H1 (cell line): ENCODE data around the gene TMEM18. TPM values are rescaled to one million over a fixed set of nuclear protein-coding genes. Genes with fewer than 3 reads are reported as not detected.

Source experiments
- PHF8 ChIP-seq: fragments of 200-600 bp; sonication (generic); conservative IDR thresholded peaks from 2 replicates; pipeline ENCODE4 v1.7.1; 2012; ENCODE audit warnings: low read depth, mild to moderate bottlenecking, inconsistent platforms, low read length, moderate library complexity
- POLR2A ChIP-seq, 2 experiments: IDR thresholded peaks; 1 replicate in 1 of 2; 2 replicates in 1 of 2; pipeline ENCODE4 v1.6.1; 2011; ENCODE audit warnings: low read depth in 2 of 2, low read length in 2 of 2, mild to moderate bottlenecking in 2 of 2; ENCODE audit errors: control extremely low read depth in 1 of 2
- TBP ChIP-seq: IDR thresholded peaks from 2 replicates; pipeline ENCODE4 v1.6.1; 2011; ENCODE audit warnings: low read depth, low read length, improper control_type of control experiment
- polyA plus RNA-seq, 7 experiments: library from polyadenylated mRNA; depleted of rRNA in 3 of 7; stranded (reverse) in 5 of 7; unstranded in 2 of 7; fragments of >200 nt in 5 of 7; fragments of 200-250 nt in 2 of 7; gene quantifications; 1 replicate in 5 of 7; 2 replicates in 1 of 7; 4 replicates in 1 of 7; pipeline versions ENCODE4 v1.2.1 to v1.2.3, GENCODE V29; 2011 to 2013; ENCODE audit warnings: missing spikeins in 2 of 7, mixed read lengths in 2 of 7
- total RNA-seq: library from RNA; stranded (reverse); fragmentation: NEBNext Ultra II Directional; extraction: Animal tissue kit (Norgen Biotek cat#: 25700); gene quantifications from 2 replicates; pipeline ENCODE4 v1.2.1, GENCODE V29; 2021

Gene TMEM18
- total and polyA plus RNA-seq, 2 of the 8 experiments (the other 6 are each of a cell fraction or from before 2014, with no cell fraction given) = 22.4 to 27.1 TPM

DNA sequence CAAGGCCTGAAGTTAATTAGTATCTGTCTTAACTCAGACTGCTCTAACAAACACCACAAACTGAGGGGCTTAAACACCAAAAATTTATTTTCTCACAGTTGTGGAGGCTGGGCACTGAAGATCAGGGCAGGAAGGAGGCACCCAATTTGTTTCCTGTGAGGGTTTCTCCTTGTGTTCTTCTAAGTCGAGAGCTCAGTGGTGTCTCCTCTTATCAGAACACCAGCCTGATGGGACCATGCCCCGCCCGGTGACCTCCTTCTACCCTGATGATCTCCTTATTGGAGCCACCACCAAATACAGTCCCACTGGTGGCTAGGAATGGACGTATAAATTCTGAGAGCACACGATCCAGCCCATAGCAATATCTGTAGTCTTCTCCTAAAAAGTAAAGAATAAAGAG, 20.5 kb downstream of the TMEM18 start (continued):
- TF ChIP-seq PHF8 = no peak
- no peak for TF ChIP-seq POLR2A (IDR thresholded peaks at IDR 0.05; ENCODE audit: control extremely low read depth in 1 of 2, low read depth in 2 of 2, low read length in 2 of 2)
- TF ChIP-seq TBP = no peak
